GM12878 (cell line): ENCODE measurements around the gene PTS. TPM values are rescaled to one million over a fixed set of nuclear protein-coding genes. Genes with fewer than 3 reads are reported as not detected.
"Not testable (repeated sequence)": the region's sequence is repeated elsewhere in the genome, so short reads cannot be mapped to it uniquely, and the experiment has no call there.

ENCODE experiments used
- ATAC-seq: fragments of 200-7000 bp; cut with Tn5 transposase; 3 replicates; pipeline ENCODE4 v1.9.1; 2020; ENCODE audit warnings: mild to moderate bottlenecking, moderate library complexity
- BruUV-seq: library from RNA; stranded (reverse); fragments of 400-500 nt; replicated peaks from 2 replicates; lab custom pipeline; 2021; lab: Mats Ljungman, UMichigan
- CTCF ChIA-PET: fragments of 300-600 bp; sonication (Branson Sonifier 250); formaldehyde crosslinking; extraction: SDS; loops from one replicate; lab custom pipeline; 2021; ENCODE audit warnings: inconsistent platforms; lab: Yijun Ruan, JAX
- POLR2A ChIA-PET: fragments of 350-600 bp; formaldehyde crosslinking; extraction: SDS; loops from one replicate; lab custom pipeline; 2021; ENCODE audit warnings: inconsistent platforms; lab: Charles Lee
- RAD21 ChIA-PET: fragments of 300-600 bp; sonication (Branson Sonifier 250); formaldehyde crosslinking; loops from one replicate; lab custom pipeline; 2023; ENCODE audit warnings: antibody characterized with exemption; ENCODE audit not compliant: unreplicated experiment; lab: Charles Lee
- SMC1A ChIA-PET: fragments of 300-600 bp; sonication (Branson Sonifier 250); formaldehyde crosslinking; loops from one replicate; lab custom pipeline; 2023; ENCODE audit not compliant: unreplicated experiment, uncharacterized antibody; lab: Charles Lee
- DNase-seq: peaks from one replicate; pipeline ENCODE4 v3.0.0-alpha.2; 2011; ENCODE audit warnings: low read depth, low spot score
- FAIRE-seq: peaks from 3 replicates; lab custom pipeline; 2011; peaks lifted over from hg19 to GRCh38; lab: Jason Lieb, UNC
- H2AFZ ChIP-seq: 2 replicates; pipeline ENCODE4 v1.6.0; 2011; ENCODE audit warnings: low read depth, low read length, control low read depth; ENCODE audit not compliant: control insufficient read depth
- H3K27ac ChIP-seq: 2 replicates; pipeline ENCODE4 v1.5.1; 2011; ENCODE audit warnings: control low read depth; ENCODE audit not compliant: control insufficient read depth, insufficient read depth
- H3K27me3 ChIP-seq, 2 experiments: replicated peaks in 1 of 2; 2 replicates each; pipeline versions ENCODE4 v1.6.0 to v1.6.1; 2011; ENCODE audit warnings: low read length in 1 of 2; ENCODE audit not compliant: control insufficient read depth in 2 of 2, insufficient read depth in 2 of 2
- H3K36me3 ChIP-seq, 2 experiments: 2 replicates each; pipeline ENCODE4 v1.5.1; 2011; ENCODE audit warnings: low read length in 1 of 2; ENCODE audit not compliant: control insufficient read depth in 2 of 2, insufficient read depth in 2 of 2
- H3K4me1 ChIP-seq: 2 replicates; pipeline ENCODE4 v1.6.1; 2011; ENCODE audit warnings: mild to moderate bottlenecking, low read length, moderate library complexity, mixed read lengths; ENCODE audit not compliant: control insufficient read depth, insufficient read depth
- H3K4me2 ChIP-seq: 2 replicates; pipeline ENCODE4 v1.6.0; 2011; ENCODE audit warnings: control low read depth; ENCODE audit not compliant: control insufficient read depth, insufficient read depth
- H3K4me3 ChIP-seq: fragments of 200-600 bp; sonication (generic); 2 replicates; pipeline ENCODE4 v1.5.1; 2016
- H3K79me2 ChIP-seq: 2 replicates; pipeline ENCODE4 v1.6.0; 2011; ENCODE audit warnings: low read length; ENCODE audit not compliant: control insufficient read depth, insufficient read depth
- H3K9ac ChIP-seq: 2 replicates; pipeline ENCODE4 v1.8.0; 2011; ENCODE audit warnings: low read length, control low read depth, mixed read lengths; ENCODE audit not compliant: control insufficient read depth, insufficient read depth
- H3K9me3 ChIP-seq: replicated peaks from 3 replicates; pipeline ENCODE4 v1.5.1; 2011; ENCODE audit warnings: mild to moderate bottlenecking, low read length; ENCODE audit not compliant: control insufficient read depth, insufficient read depth
- H4K20me1 ChIP-seq: 2 replicates; pipeline ENCODE4 v1.6.0; 2011; ENCODE audit not compliant: control insufficient read depth, insufficient read depth
- FOXM1 ChIP-seq: IDR thresholded peaks from 2 replicates; pipeline ENCODE4 v1.6.1; 2012; ENCODE audit warnings: low read depth, mild to moderate bottlenecking, inconsistent platforms, low read length, moderate library complexity
- KAT2A ChIP-seq: conservative IDR thresholded peaks from 2 replicates; pipeline ENCODE4 v1.6.1; 2011; ENCODE audit warnings: low read depth, low read length; ENCODE audit not compliant: control insufficient read depth
- TCF7 ChIP-seq: IDR thresholded peaks from 2 replicates; pipeline ENCODE4 v1.6.1; 2014; ENCODE audit warnings: antibody characterized with exemption, borderline replicate concordance
- ZNF274 ChIP-seq: IDR thresholded peaks from one replicate; pipeline ENCODE4 v1.8.0; 2011; ENCODE audit not compliant: insufficient read length, insufficient read depth
- WGBS: methylation state at CpG from one replicate; pipeline ENCODE4 v1.1.6; 2016; ENCODE audit warnings: low lambda C conversion rate; ENCODE audit not compliant: insufficient replicate concordance, insufficient coverage; ENCODE audit errors: missing lambda C conversion rate; 5-methylcytosine and 5-hydroxymethylcytosine counted together
- in situ Hi-C: fragments of 300-500 bp; cut with MboI; formaldehyde crosslinking; loops from 9 replicates; pipeline ENCODE4 v1.14.3; 2018; ENCODE audit warnings: mixed read lengths
- intact Hi-C: fragments of 100-400 bp; cut with micrococcal nuclease; formaldehyde crosslinking; loops from one replicate; pipeline ENCODE4 v1.14.2; 2022; ENCODE audit not compliant: unreplicated experiment
- polyA plus RNA-seq, 11 experiments: library from polyadenylated mRNA; depleted of rRNA in 4 of 11; unstranded in 6 of 11; stranded (reverse) in 5 of 11; fragments of >200 nt; fragmentation: Nextera tagmentation in 4 of 11; fragmentation: Illumina TruSeq in 1 of 11; extraction: Ambion mirVana in 4 of 11; extraction: Trizol in 1 of 11; gene quantifications; 1 replicate in 1 of 11; 2 replicates in 10 of 11; pipeline versions ENCODE4 v1.2.1 to v1.2.3, GENCODE V29; 2011 to 2016; ENCODE audit warnings: inconsistent platforms in 2 of 11, missing spikeins in 2 of 11, low read depth in 1 of 11
- total RNA-seq, 4 experiments: library from RNA; depleted of rRNA in 3 of 4; stranded (reverse); fragments of >200 nt in 3 of 4; fragmentation: Illumina TruSeq in 1 of 4; extraction: Trizol in 1 of 4; gene quantifications; 2 replicates each; pipeline versions ENCODE4 v1.2.1 to v1.2.3, GENCODE V29; 2013 to 2021
- TF ChIP-seq, protein P1 (sequence below): fragments of 450-650 bp; IDR thresholded peaks from 2 replicates; pipeline ENCODE4 v1.6.1; 2017; ENCODE audit warnings: mild to moderate bottlenecking, moderate library complexity

The PTS gene
- total and polyA plus RNA-seq, 10 of the 15 experiments (the other 5 are each of a cell fraction or from before 2014, with no cell fraction given): 11.7 to 47.6 (median 15.5) TPM

DNA sequence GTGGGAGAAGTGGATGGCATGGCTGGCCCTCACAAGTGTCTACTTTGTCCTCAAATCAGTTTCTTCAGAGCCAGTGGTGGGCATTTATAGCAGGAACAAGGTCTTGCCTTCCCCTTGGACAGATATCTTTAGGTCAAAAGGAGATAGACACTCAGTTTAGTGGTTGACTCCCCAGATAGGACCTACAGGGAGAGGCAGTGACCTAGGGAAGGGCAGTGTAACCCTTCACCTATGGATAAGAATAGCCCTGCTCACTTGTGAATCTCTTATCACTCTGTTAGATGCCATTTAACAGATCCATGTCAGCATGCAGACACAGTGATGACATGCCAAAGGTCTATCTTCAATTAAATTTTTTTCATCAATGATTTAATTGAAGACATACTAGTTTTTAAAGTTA is 39.9 kb upstream of the PTS start:
- in situ Hi-C loops: no loop called here
- Histone ChIP-seq H2AFZ (no peak overlapping the region), H4K20me1 (no peaks in the 10 kb centered on the region), H3K36me3 (no peaks in the 10 kb centered on the region), H3K27ac (no peak overlapping the region), H3K4me1 (no peaks in the 10 kb centered on the region), H3K4me2 (no peak overlapping the region), H3K9ac (no peak overlapping the region), H3K9me3 (no peaks in the 10 kb centered on the region), H3K79me2 (no peaks in the 10 kb centered on the region), H3K27me3 (no peaks in the 10 kb centered on the region), H3K4me3 (no peak overlapping the region)
- CTCF ChIA-PET: no interaction called here
- RAD21 ChIA-PET: no interaction called here
- SMC1A ChIA-PET: no interaction called here
- DNase-seq: no peak
- TF ChIP-seq ZNF274: no peak
- TF ChIP-seq TCF7: no peak
- TF ChIP-seq, protein P1, sequence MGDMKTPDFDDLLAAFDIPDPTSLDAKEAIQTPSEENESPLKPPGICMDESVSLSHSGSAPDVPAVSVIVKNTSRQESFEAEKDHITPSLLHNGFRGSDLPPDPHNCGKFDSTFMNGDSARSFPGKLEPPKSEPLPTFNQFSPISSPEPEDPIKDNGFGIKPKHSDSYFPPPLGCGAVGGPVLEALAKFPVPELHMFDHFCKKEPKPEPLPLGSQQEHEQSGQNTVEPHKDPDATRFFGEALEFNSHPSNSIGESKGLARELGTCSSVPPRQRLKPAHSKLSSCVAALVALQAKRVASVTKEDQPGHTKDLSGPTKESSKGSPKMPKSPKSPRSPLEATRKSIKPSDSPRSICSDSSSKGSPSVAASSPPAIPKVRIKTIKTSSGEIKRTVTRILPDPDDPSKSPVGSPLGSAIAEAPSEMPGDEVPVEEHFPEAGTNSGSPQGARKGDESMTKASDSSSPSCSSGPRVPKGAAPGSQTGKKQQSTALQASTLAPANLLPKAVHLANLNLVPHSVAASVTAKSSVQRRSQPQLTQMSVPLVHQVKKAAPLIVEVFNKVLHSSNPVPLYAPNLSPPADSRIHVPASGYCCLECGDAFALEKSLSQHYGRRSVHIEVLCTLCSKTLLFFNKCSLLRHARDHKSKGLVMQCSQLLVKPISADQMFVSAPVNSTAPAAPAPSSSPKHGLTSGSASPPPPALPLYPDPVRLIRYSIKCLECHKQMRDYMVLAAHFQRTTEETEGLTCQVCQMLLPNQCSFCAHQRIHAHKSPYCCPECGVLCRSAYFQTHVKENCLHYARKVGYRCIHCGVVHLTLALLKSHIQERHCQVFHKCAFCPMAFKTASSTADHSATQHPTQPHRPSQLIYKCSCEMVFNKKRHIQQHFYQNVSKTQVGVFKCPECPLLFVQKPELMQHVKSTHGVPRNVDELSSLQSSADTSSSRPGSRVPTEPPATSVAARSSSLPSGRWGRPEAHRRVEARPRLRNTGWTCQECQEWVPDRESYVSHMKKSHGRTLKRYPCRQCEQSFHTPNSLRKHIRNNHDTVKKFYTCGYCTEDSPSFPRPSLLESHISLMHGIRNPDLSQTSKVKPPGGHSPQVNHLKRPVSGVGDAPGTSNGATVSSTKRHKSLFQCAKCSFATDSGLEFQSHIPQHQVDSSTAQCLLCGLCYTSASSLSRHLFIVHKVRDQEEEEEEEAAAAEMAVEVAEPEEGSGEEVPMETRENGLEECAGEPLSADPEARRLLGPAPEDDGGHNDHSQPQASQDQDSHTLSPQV: no peak
- no peak for TF ChIP-seq KAT2A
- TF ChIP-seq FOXM1: no peak
- POLR2A ChIA-PET: no interaction called here
- intact Hi-C loops: no loop called here
- FAIRE-seq: no peak
- no peak for ATAC-seq
- no TSS peak for BruUV-seq

DNA sequence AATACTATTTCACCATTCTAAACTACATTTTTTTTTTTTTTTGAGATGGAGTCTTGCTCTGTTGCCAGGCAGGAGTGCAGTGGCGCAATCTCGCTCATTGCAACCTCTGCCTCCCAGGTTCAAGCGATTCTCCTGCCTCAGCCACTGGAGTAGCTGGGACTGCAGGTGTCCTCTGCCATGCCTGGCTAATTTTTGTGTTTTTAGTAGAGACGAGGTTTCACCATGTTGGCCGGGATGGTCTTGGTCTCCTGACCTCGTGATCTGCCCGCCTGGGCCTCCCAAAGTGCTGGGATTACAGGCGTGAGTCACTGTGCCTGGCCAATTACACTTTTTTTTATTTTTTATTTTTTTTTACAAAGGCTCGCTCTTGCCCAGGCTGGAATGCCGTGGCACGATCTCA is 31.1 kb upstream of the PTS start:
- WGBS: 64% methylated on average over 11 of the region's 11 CpGs
- H4K20me1 ChIP-seq, H3K4me3 ChIP-seq, H2AFZ ChIP-seq, H3K27ac ChIP-seq, H3K27me3 ChIP-seq, intact Hi-C loops, BruUV-seq, SMC1A ChIA-PET, POLR2A ChIA-PET, H3K4me1 ChIP-seq, DNase-seq, H3K36me3 ChIP-seq, H3K9me3 ChIP-seq, in situ Hi-C loops, ATAC-seq, RAD21 ChIA-PET, H3K4me2 ChIP-seq, H3K79me2 ChIP-seq, FAIRE-seq, H3K9ac ChIP-seq: not testable (repeated sequence)
- CTCF ChIA-PET: interaction anchor here (0.6 kb wide), 1 partner anchor 18 kb away, joined by 3 read pairs; no protein-coding TSS in a partner anchor
